Mesenchymal stem cell (in vitro differentiated cells and primary cell): Measurements from ENCODE around the gene CDH6.

Source experiments
- DNase-seq: peaks from one replicate; pipeline ENCODE4 v3.0.0-alpha.2; 2013
- H2AFZ ChIP-seq: one replicate; pipeline ENCODE4 v1.6.1; 2013; ENCODE audit warnings: low read depth, mild to moderate bottlenecking, control low read depth, inconsistent platforms, low read length, moderate library complexity
- H2AK5ac ChIP-seq: 2 replicates; pipeline ENCODE4 v1.6.1; 2013; ENCODE audit warnings: low read length, moderate library complexity, mild to moderate bottlenecking, inconsistent platforms; ENCODE audit not compliant: severe bottlenecking
- H2BK120ac ChIP-seq: one replicate; pipeline ENCODE4 v1.6.1; 2013; ENCODE audit warnings: low read depth, mild to moderate bottlenecking, inconsistent platforms, low read length, moderate library complexity
- H2BK12ac ChIP-seq, 2 experiments: one replicate each; pipeline ENCODE4 v1.6.1; 2013; ENCODE audit warnings: inconsistent platforms in 2 of 2, low read length in 2 of 2, mild to moderate bottlenecking in 2 of 2, moderate library complexity in 2 of 2, control low read depth in 1 of 2
- H2BK15ac ChIP-seq: one replicate; pipeline ENCODE4 v1.6.1; 2013; ENCODE audit warnings: mild to moderate bottlenecking, low read depth, inconsistent platforms; ENCODE audit not compliant: poor library complexity, severe bottlenecking
- H2BK5ac ChIP-seq: 2 replicates; pipeline ENCODE4 v1.6.1; 2013; ENCODE audit warnings: low read depth, mild to moderate bottlenecking, low read length, control low read depth, inconsistent platforms; ENCODE audit not compliant: poor library complexity, severe bottlenecking
- H3K14ac ChIP-seq, 2 experiments: one replicate each; pipeline ENCODE4 v1.6.1; 2013; ENCODE audit warnings: inconsistent platforms in 2 of 2, low read length in 2 of 2, control low read depth in 1 of 2, mild to moderate bottlenecking in 1 of 2, moderate library complexity in 1 of 2
- H3K18ac ChIP-seq, 2 experiments: one replicate each; pipeline ENCODE4 v1.6.1; 2013; ENCODE audit warnings: inconsistent platforms in 2 of 2, low read length in 2 of 2, control low read depth in 1 of 2, low read depth in 1 of 2, mild to moderate bottlenecking in 1 of 2
- H3K23ac ChIP-seq, 2 experiments: one replicate each; pipeline ENCODE4 v1.6.1; 2013; ENCODE audit warnings: inconsistent platforms in 2 of 2, low read length in 2 of 2, mild to moderate bottlenecking in 2 of 2, moderate library complexity in 2 of 2, control low read depth in 1 of 2
- H3K27ac ChIP-seq: 2 replicates; pipeline ENCODE4 v1.5.1; 2013; ENCODE audit warnings: mild to moderate bottlenecking, moderate library complexity, low read length, control low read depth, inconsistent platforms; ENCODE audit not compliant: poor library complexity, severe bottlenecking
- H3K27me3 ChIP-seq, 2 experiments: 2 replicates each; pipeline versions ENCODE4 v1.6.1 to v1.7.0; 2013; ENCODE audit warnings: low read length in 2 of 2, mild to moderate bottlenecking in 2 of 2, moderate library complexity in 2 of 2, control low read depth in 1 of 2, inconsistent platforms in 1 of 2; ENCODE audit not compliant: control insufficient read depth in 1 of 2, insufficient read depth in 1 of 2
- H3K36me3 ChIP-seq, 2 experiments: 2 replicates each; pipeline versions ENCODE4 v1.6.1 to v1.7.0; 2013; ENCODE audit warnings: low read length in 2 of 2, control low read depth in 1 of 2, inconsistent platforms in 1 of 2, low read depth in 1 of 2, mild to moderate bottlenecking in 1 of 2; ENCODE audit not compliant: insufficient read depth in 2 of 2, control insufficient read depth in 1 of 2
- H3K4ac ChIP-seq, 2 experiments: one replicate each; pipeline ENCODE4 v1.6.1; 2013; ENCODE audit warnings: inconsistent platforms in 2 of 2, low read length in 2 of 2, mild to moderate bottlenecking in 2 of 2, moderate library complexity in 2 of 2, control low read depth in 1 of 2, low read depth in 1 of 2
- H3K4me1 ChIP-seq: 2 replicates; pipeline ENCODE4 v1.6.1; 2013; ENCODE audit warnings: low read depth, low read length, control low read depth; ENCODE audit not compliant: control insufficient read depth, insufficient read depth
- H3K4me2 ChIP-seq: 2 replicates; pipeline ENCODE4 v1.6.1; 2013; ENCODE audit warnings: low read length, mild to moderate bottlenecking, inconsistent platforms; ENCODE audit not compliant: poor library complexity, severe bottlenecking
- H3K4me3 ChIP-seq, 2 experiments: 2 replicates each; pipeline versions ENCODE4 v1.5.1 to v1.7.0; 2013; ENCODE audit warnings: low read length in 2 of 2, mild to moderate bottlenecking in 2 of 2, control low read depth in 1 of 2, low read depth in 1 of 2; ENCODE audit not compliant: insufficient read depth in 1 of 2
- H3K79me1 ChIP-seq: replicated peaks from 2 replicates; pipeline ENCODE4 v1.6.1; 2013; ENCODE audit warnings: mild to moderate bottlenecking, control low read depth, low read length, inconsistent platforms; ENCODE audit not compliant: poor library complexity, severe bottlenecking
- H3K9ac ChIP-seq: 2 replicates; pipeline ENCODE4 v1.7.0; 2013; ENCODE audit warnings: mild to moderate bottlenecking, low read length, moderate library complexity
- H3K9me3 ChIP-seq: 2 replicates; pipeline ENCODE4 v1.7.0; 2013; ENCODE audit warnings: mild to moderate bottlenecking, low read length; ENCODE audit not compliant: control insufficient read depth
- H4K8ac ChIP-seq: one replicate; pipeline ENCODE4 v1.6.1; 2013; ENCODE audit warnings: inconsistent platforms, mild to moderate bottlenecking, low read length, moderate library complexity
- H4K91ac ChIP-seq: one replicate; pipeline ENCODE4 v1.6.1; 2013; ENCODE audit warnings: mild to moderate bottlenecking, low read length, inconsistent platforms
- WGBS: methylation state at CpG from one replicate; pipeline ENCODE4 v1.1.7; 2013; ENCODE audit warnings: mixed read lengths; 5-methylcytosine and 5-hydroxymethylcytosine counted together

CDH6 gene

DNA sequence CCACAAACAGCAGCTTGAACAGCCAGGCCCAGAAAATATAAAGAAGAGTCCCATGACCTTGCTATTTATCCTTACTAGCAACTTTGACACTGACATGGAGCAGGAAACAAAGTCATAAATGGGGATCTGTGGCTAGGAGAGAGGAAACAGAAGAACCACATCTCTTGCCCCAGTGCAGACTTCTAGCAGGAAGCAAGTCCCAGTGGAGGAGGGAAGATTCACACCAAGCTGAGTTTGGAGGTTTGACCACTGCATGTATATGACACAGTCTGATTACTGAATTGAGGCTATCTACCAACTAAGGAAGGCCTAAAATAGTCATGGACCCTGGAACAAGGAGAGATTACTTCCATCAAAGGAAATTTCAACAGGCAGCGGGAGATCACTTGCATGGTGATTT lies 51.4 kb downstream of the CDH6 start:
- no peak overlapping the region for H2BK120ac ChIP-seq
- no peak overlapping the region for H2BK12ac ChIP-seq
- H3K4me1 ChIP-seq = peaks cover 2% of the 10 kb centered on the region
- WGBS = 93% methylated on average over 1 of the region's 1 CpG
- peaks cover 0 to 25% of the 10 kb centered on the region in 2 experiments for H3K36me3 ChIP-seq
- no peak for DNase-seq
- no peak overlapping the region for H2AK5ac ChIP-seq
- H3K4me3 ChIP-seq = no peak overlapping the region
- H2BK15ac ChIP-seq = no peak overlapping the region
- H3K4me2 ChIP-seq = no peak overlapping the region
- no peak overlapping the region for H3K9ac ChIP-seq
- no peak overlapping the region for H2AFZ ChIP-seq
- no peak overlapping the region for H3K18ac ChIP-seq
- H3K4ac ChIP-seq = no peak overlapping the region
- no peak overlapping the region for H3K23ac ChIP-seq
- peaks cover 10% of the 10 kb centered on the region for H3K79me1 ChIP-seq
- H2BK5ac ChIP-seq = no peak overlapping the region
- no peak overlapping the region for H3K27ac ChIP-seq
- H3K27me3 ChIP-seq = peaks cover 0 to 6% of the 10 kb centered on the region in 2 experiments
- H4K91ac ChIP-seq = no peak overlapping the region
- no peak overlapping the region for H4K8ac ChIP-seq
- no peak overlapping the region for H3K14ac ChIP-seq
- no peaks in the 10 kb centered on the region for H3K9me3 ChIP-seq

DNA sequence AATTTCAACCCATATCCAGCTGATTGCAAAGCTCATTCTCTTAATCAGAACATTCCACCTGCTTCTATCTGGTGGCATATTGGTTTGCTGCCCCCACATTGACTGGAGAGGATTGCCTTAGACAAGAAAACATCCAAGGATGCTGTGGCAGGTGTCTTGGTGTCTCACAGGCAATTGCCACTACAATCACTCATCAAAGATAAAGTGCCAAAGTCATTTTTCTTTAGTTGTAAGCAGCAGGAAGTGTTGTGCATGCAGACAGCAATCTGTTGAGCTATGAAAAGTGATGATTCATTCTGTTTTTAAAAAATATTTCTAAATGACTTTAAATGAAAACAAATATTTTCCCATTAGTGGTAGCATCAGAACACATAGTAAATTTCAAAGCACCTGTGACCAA lies 53.9 kb downstream of the CDH6 start:
- no peak overlapping the region for H3K9ac ChIP-seq
- H2AFZ ChIP-seq = no peak overlapping the region
- H2BK12ac ChIP-seq = no peak overlapping the region
- H2AK5ac ChIP-seq = no peak overlapping the region
- no peak overlapping the region for H2BK15ac ChIP-seq
- no peak overlapping the region for H3K4me3 ChIP-seq
- H3K23ac ChIP-seq = no peak overlapping the region
- H4K8ac ChIP-seq = no peak overlapping the region
- peaks cover 0 to 6% of the 10 kb centered on the region in 2 experiments for H3K27me3 ChIP-seq
- H3K4me2 ChIP-seq = no peak overlapping the region
- H2BK120ac ChIP-seq = no peak overlapping the region
- no peak overlapping the region for H3K14ac ChIP-seq
- H3K4ac ChIP-seq = no peak overlapping the region
- H3K4me1 ChIP-seq = peaks cover 6% of the 10 kb centered on the region
- no peak overlapping the region for H2BK5ac ChIP-seq
- H4K91ac ChIP-seq = no peak overlapping the region
- no peak overlapping the region for H3K18ac ChIP-seq
- H3K9me3 ChIP-seq = no peaks in the 10 kb centered on the region
- DNase-seq = no peak
- no peak overlapping the region for H3K27ac ChIP-seq
- peaks cover 13% of the 10 kb centered on the region for H3K79me1 ChIP-seq
- H3K36me3 ChIP-seq = peaks cover 0 to 34% of the 10 kb centered on the region in 2 experiments

DNA sequence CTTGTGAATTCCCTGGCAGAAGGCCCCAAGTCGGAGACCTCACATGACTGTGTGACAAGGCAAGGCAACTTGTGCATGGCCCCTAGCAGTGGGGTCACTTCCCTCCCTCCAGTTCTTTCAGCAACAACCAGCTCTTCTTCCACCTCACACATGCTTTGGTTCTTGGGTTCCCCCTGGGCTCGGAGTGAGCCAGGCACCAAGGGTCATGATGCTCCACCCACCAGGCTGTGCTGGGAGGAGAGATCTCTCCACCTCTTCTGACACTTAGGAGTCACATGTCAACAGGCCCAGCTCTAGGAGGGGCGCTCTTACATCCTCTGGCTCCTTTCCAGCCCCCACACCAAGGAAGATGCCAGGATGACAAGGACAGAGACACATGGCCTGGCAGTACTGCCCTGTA lies 56.7 kb downstream of the CDH6 start:
- WGBS = 72% methylated on average over 3 of the region's 3 CpGs
- no peak for DNase-seq

DNA sequence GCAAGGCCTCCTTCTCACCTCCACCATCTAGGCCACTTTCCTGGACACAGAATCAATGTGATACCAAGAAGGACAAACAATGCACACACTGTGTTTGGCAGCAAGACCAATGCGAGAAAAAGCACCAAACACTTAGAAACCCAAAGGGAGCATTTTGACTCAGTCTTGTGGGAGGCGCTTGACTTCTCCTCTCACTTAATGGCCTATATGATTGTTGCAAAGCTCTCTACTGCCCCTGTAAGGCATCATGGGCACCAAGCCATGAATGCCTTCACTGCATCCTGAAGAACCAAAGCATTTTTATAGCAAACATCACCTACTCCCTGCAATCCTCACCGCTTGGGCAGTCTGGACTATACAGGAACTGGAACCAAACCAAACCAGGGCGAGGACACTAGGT lies 57.5 kb downstream of the CDH6 start:
- no peak overlapping the region for H2AFZ ChIP-seq
- WGBS = 80% methylated on average over 4 of the region's 4 CpGs
- H2AK5ac ChIP-seq = no peak overlapping the region
- peaks cover 0 to 25% of the 10 kb centered on the region in 2 experiments for H3K36me3 ChIP-seq
- peaks cover 7% of the 10 kb centered on the region for H3K79me1 ChIP-seq
- H3K4ac ChIP-seq = no peak overlapping the region
- H4K8ac ChIP-seq = no peak overlapping the region
- no peak overlapping the region for H3K4me3 ChIP-seq
- no peak overlapping the region for H2BK5ac ChIP-seq
- H3K4me1 ChIP-seq = peaks cover 5% of the 10 kb centered on the region
- H4K91ac ChIP-seq = no peak overlapping the region
- no peak for DNase-seq
- no peaks in the 10 kb centered on the region for H3K27me3 ChIP-seq
- no peak overlapping the region for H3K18ac ChIP-seq
- no peak overlapping the region for H2BK15ac ChIP-seq
- H2BK120ac ChIP-seq = no peak overlapping the region
- H3K9me3 ChIP-seq = no peaks in the 10 kb centered on the region
- H3K27ac ChIP-seq = no peak overlapping the region
- no peak overlapping the region for H3K4me2 ChIP-seq
- H3K9ac ChIP-seq = no peak overlapping the region
- no peak overlapping the region for H3K23ac ChIP-seq
- H3K14ac ChIP-seq = no peak overlapping the region
- H2BK12ac ChIP-seq = no peak overlapping the region

More for the DNA sequence above, 56.7 kb downstream of the CDH6 start:
- Histone ChIP-seq H3K4me3 (no peak overlapping the region), H2BK120ac (no peak overlapping the region), H2BK12ac (no peak overlapping the region), H3K9ac (no peak overlapping the region), H3K18ac (no peak overlapping the region), H2AFZ (no peak overlapping the region), H3K4me1 (peaks cover 5% of the 10 kb centered on the region), H3K9me3 (no peaks in the 10 kb centered on the region), H3K36me3 (peaks cover 0 to 25% of the 10 kb centered on the region in 2 experiments), H3K4me2 (no peak overlapping the region), H3K79me1 (peaks cover 7% of the 10 kb centered on the region), H4K91ac (no peak overlapping the region), H3K27ac (no peak overlapping the region), H3K14ac (no peak overlapping the region), H2AK5ac (no peak overlapping the region), H4K8ac (no peak overlapping the region), H3K23ac (no peak overlapping the region), H3K4ac (no peak overlapping the region), H2BK15ac (no peak overlapping the region), H3K27me3 (no peaks in the 10 kb centered on the region), H2BK5ac (no peak overlapping the region)
